ENCODE measurements around the gene CACNA1H. TPM values are rescaled to one million over a fixed set of nuclear protein-coding genes. Genes with fewer than 3 reads are reported as not detected.

Gene CACNA1H
- total and polyA plus RNA-seq, 2 of the 4 experiments (the other 2 are of a cell fraction) = 1.6 to 5.8 TPM

- H3K9ac ChIP-seq (ENCODE audit: low read depth, low read length) = no peak overlapping the region
- no peaks in the 10 kb centered on the region for H3K4me1 ChIP-seq (ENCODE audit: control insufficient read depth, insufficient read depth, low read length)
- intact Hi-C loops (cut with micrococcal nuclease) = no loop called here
- H4K5ac ChIP-seq (ENCODE audit: low read depth, low read length) = no peak overlapping the region
- no peak for TF ChIP-seq CHD1 (IDR thresholded peaks at IDR 0.05; ENCODE audit: low read depth, low read length)
- no peak for TF ChIP-seq ELK1 (IDR thresholded peaks at IDR 0.05; ENCODE audit: borderline replicate concordance, low read depth, low read length)
- no peak for TF ChIP-seq MAZ (IDR thresholded peaks at IDR 0.05; ENCODE audit: borderline replicate concordance, low read depth, low read length)
- TF ChIP-seq MXI1 (IDR thresholded peaks at IDR 0.05; ENCODE audit: borderline replicate concordance, low read depth, low read length) = no peak
- TF ChIP-seq CTCF (conservative IDR thresholded peaks at IDR 0.05; ENCODE audit: low read depth, low read length) = no peak
- TF ChIP-seq MAFK (IDR thresholded peaks at IDR 0.05; ENCODE audit: low read depth, low read length) = no peak
- TF ChIP-seq USF2 (IDR thresholded peaks at IDR 0.05; ENCODE audit: low read depth, low read length) = no peak
- TF ChIP-seq RCOR1 (IDR thresholded peaks at IDR 0.05; ENCODE audit: insufficient replicate concordance, low read length) = no peak
- TF ChIP-seq SMC3 (IDR thresholded peaks at IDR 0.05; ENCODE audit: low read depth, low read length) = no peak
- TF ChIP-seq NFE2L2 (IDR thresholded peaks at IDR 0.05; ENCODE audit: low read depth, low read length) = no peak
- no peak for TF ChIP-seq FOS (IDR thresholded peaks at IDR 0.05; ENCODE audit: low read depth, low read length)
- no peak for TF ChIP-seq POLR2A (IDR thresholded peaks at IDR 0.05; ENCODE audit: low read depth, low read length)
- TF ChIP-seq BHLHE40 (IDR thresholded peaks at IDR 0.05; ENCODE audit: low read depth, low read length) = no peak
- no peak for TF ChIP-seq RAD21 (IDR thresholded peaks at IDR 0.05; ENCODE audit: low read length)
- no peaks in the 10 kb centered on the region for H3K27me3 ChIP-seq (ENCODE audit: control insufficient read depth, insufficient read depth, low read length)
- POLR2A ChIA-PET (ENCODE audit: unreplicated experiment) = no interaction called here
- CTCF ChIA-PET = no interaction called here
- no peak overlapping the region for H2BK20ac ChIP-seq (ENCODE audit: low read depth, low read length)
- no peak overlapping the region for H2AK9ac ChIP-seq (replicated peaks; ENCODE audit: low read depth, low read length, poor library complexity)
- no peak overlapping the region for H2BK5ac ChIP-seq (ENCODE audit: low read depth, low read length, poor library complexity, severe bottlenecking)
- no peak overlapping the region for H3K4ac ChIP-seq (ENCODE audit: low read depth, low read length)
- no peak overlapping the region for H4K91ac ChIP-seq (ENCODE audit: insufficient read depth, low read depth, low read length)
- H3K18ac ChIP-seq (ENCODE audit: low read depth, low read length) = no peak overlapping the region
- H3K4me3 ChIP-seq (ENCODE audit: insufficient read depth, low read depth, low read length) = no peak overlapping the region
- H3K79me1 ChIP-seq (ENCODE audit: low read depth in 1 of 2, low read length in 2 of 2) = no peaks in the 10 kb centered on the region
- no peak overlapping the region for H3K4me2 ChIP-seq (ENCODE audit: low read depth, low read length)
- no peak overlapping the region for H3K14ac ChIP-seq (replicated peaks; ENCODE audit: low read depth, low read length)
- ATAC-seq (ENCODE audit: low read depth) = no peak
- H2BK15ac ChIP-seq (ENCODE audit: low read depth, low read length) = no peak overlapping the region
- no peak overlapping the region for H2BK120ac ChIP-seq (ENCODE audit: low read depth, low read length)
- H2AK5ac ChIP-seq (ENCODE audit: low read depth, low read length) = no peak overlapping the region
- no TSS peak for BruUV-seq (replicated peaks)
- H3K27ac ChIP-seq (ENCODE audit: insufficient read depth, low read length) = no peak overlapping the region
- dilution Hi-C loops (cut with HindIII; ENCODE audit: low sequenced_read_pairs, unreplicated experiment) = no loop called here
- no peak overlapping the region for H2AFZ ChIP-seq (replicated peaks; ENCODE audit: low read length, poor library complexity)
- no peak for DNase-seq
- no peaks in the 10 kb centered on the region; the same call in 1 of the 2 replicates for H3K36me3 ChIP-seq (ENCODE audit: control insufficient read depth, insufficient read depth, low read length)
- H3K23ac ChIP-seq (ENCODE audit: low read depth, low read length) = no peak overlapping the region
- in situ Hi-C loops (cut with MboI; ENCODE audit: low sequenced_read_pairs) = loop anchor here (25.0 kb wide), 1 partner anchor 393 kb away; the partner anchor contains the start of gene GNG13
- H4K20me1 ChIP-seq (ENCODE audit: insufficient read depth, low read length) = no peaks in the 10 kb centered on the region
- no peak overlapping the region for H4K8ac ChIP-seq (ENCODE audit: low read depth in 2 of 2, low read length in 2 of 2)
- no peak overlapping the region for H3K56ac ChIP-seq (ENCODE audit: extremely low read depth, insufficient read depth, low read length)
- H3K9me1 ChIP-seq (ENCODE audit: insufficient read depth, low read length) = no peaks in the 10 kb centered on the region
- no peaks in the 10 kb centered on the region for H3K9me3 ChIP-seq (ENCODE audit: control insufficient read depth, insufficient read depth, low read length)
- 87% methylated on average over 7 of the region's 21 CpGs; no CpG with 5 or more reads in 1 of the 2 experiments for WGBS, 2 experiments (ENCODE audit: extremely low coverage in 2 of 2, insufficient read length in 1 of 2)
Measured at GRCh38 chr16:1204933-1205332, 52.0 kb downstream of the CACNA1H start.
